Measurements from ENCODE around the gene ICA1.

ICA1 gene

GRCh38 chr7:8208816-8209215 is 53.2 kb downstream of the ICA1 start:
- ChIA-PET CTCF (interaction anchor here (1.3 kb wide), 1 partner anchor 8 kb away, joined by 7 read pairs; no protein-coding TSS in a partner anchor), POLR2A (no interaction called here)
- no peak for DNase-seq (ENCODE audit: low read depth, low spot score)
- TF ChIP-seq CTCF (IDR thresholded peaks at IDR 0.05; ENCODE audit: insufficient read depth, low read length, missing control alignments) = no peak
- H3K4me3 ChIP-seq (ENCODE audit: low read depth, low read length) = no peak overlapping the region

GRCh38 chr7:8206956-8207355 is 55.0 kb downstream of the ICA1 start:
- DNase-seq (ENCODE audit: low read depth, low spot score) = no peak
- ChIA-PET CTCF (interaction anchor here (0.9 kb wide), 1 partner anchor 9 kb away, joined by 3 read pairs; no protein-coding TSS in a partner anchor), POLR2A (no interaction called here)
- no peak overlapping the region for H3K4me3 ChIP-seq (ENCODE audit: low read depth, low read length)
- TF ChIP-seq CTCF (IDR thresholded peaks at IDR 0.05; ENCODE audit: insufficient read depth, low read length, missing control alignments) = no peak

- ChIA-PET CTCF (no interaction called here), POLR2A (no interaction called here)
- TF ChIP-seq CTCF (IDR thresholded peaks at IDR 0.05; ENCODE audit: insufficient read depth, low read length, missing control alignments) = no peak
These were observed 56.4 kb downstream of the ICA1 start for GRCh38 chr7:8205537-8205936.

GRCh38 chr7:8205031-8205387 is 57.0 kb downstream of the ICA1 start:
- ChIA-PET CTCF (interaction anchor here (0.7 kb wide), 1 partner anchor 9 kb away, joined by 3 read pairs; no protein-coding TSS in a partner anchor), POLR2A (no interaction called here)
- TF ChIP-seq CTCF (IDR thresholded peaks at IDR 0.05; ENCODE audit: insufficient read depth, low read length, missing control alignments) = no peak
- no peak overlapping the region for H3K4me3 ChIP-seq (ENCODE audit: low read depth, low read length)
- DNase-seq (ENCODE audit: low read depth, low spot score) = no peak

More at GRCh38 chr7:8205537-8205936, 56.4 kb downstream of the ICA1 start:
- no peak for DNase-seq (ENCODE audit: low read depth, low spot score)
- H3K4me3 ChIP-seq (ENCODE audit: low read depth, low read length) = no peak overlapping the region

- no peak for DNase-seq (ENCODE audit: low read depth, low spot score)
- ChIA-PET CTCF (interaction anchor here (0.7 kb wide), 1 partner anchor 10 kb away, joined by 3 read pairs; no protein-coding TSS in a partner anchor), POLR2A (no interaction called here)
- no peak for TF ChIP-seq CTCF (IDR thresholded peaks at IDR 0.05; ENCODE audit: insufficient read depth, low read length, missing control alignments)
- no peak overlapping the region for H3K4me3 ChIP-seq (ENCODE audit: low read depth, low read length)
These were observed 57.5 kb downstream of the ICA1 start for GRCh38 chr7:8204339-8205030.

GRCh38 chr7:8201846-8202441 is 60.0 kb downstream of the ICA1 start:
- no peak overlapping the region for H3K4me3 ChIP-seq (ENCODE audit: low read depth, low read length)
- ChIA-PET POLR2A (no interaction called here), CTCF (interaction anchor here (0.9 kb wide), 1 partner anchor 11 kb away, joined by 4 read pairs; no protein-coding TSS in a partner anchor)
- DNase-seq (ENCODE audit: low read depth, low spot score) = no peak
- no peak for TF ChIP-seq CTCF (IDR thresholded peaks at IDR 0.05; ENCODE audit: insufficient read depth, low read length, missing control alignments)
